Astrocyte of the spinal cord (primary cell): ENCODE results near the gene MAS1L.

Experiments used
- DNase-seq: peaks from one replicate; pipeline ENCODE4 v3.0.0; 2011; ENCODE audit warnings: low read depth, low spot score
- H3K4me3 ChIP-seq: 2 replicates; pipeline ENCODE4 v1.5.1; 2011; ENCODE audit warnings: low read depth, mild to moderate bottlenecking, low read length, moderate library complexity
- in situ Hi-C: cut with HindIII; loops from 2 replicates; pipeline ENCODE4 v1.10.0; 2017; ENCODE audit warnings: low sequenced_read_pairs
- TF ChIP-seq, protein P1 (sequence below): IDR thresholded peaks from 2 replicates; pipeline ENCODE4 v1.5.1; 2012; ENCODE audit warnings: low read depth, mild to moderate bottlenecking, low read length, inconsistent platforms

Gene MAS1L

DNA sequence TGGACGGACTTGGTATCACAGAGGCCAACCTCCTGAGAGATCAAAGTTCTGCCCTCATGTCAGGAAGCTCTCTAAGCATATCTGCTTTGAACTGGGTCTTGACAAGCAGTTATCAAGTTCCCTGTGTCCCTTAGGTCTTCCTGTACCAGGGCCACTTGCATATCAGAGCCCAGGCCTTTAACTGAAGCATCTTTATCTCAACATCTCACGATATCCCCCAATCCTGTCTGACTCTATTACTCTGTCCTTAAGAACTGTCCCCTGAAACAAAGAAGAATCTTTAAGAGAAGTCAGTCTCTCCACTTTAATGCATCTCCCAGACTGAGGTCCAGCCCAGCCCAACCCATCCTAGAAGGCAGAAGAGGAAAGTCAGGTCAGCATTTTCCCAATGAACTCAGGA, 8.2 kb downstream of the MAS1L start:
- DNase-seq: no peak
- H3K4me3 ChIP-seq: no peak overlapping the region
- TF ChIP-seq, protein P1, sequence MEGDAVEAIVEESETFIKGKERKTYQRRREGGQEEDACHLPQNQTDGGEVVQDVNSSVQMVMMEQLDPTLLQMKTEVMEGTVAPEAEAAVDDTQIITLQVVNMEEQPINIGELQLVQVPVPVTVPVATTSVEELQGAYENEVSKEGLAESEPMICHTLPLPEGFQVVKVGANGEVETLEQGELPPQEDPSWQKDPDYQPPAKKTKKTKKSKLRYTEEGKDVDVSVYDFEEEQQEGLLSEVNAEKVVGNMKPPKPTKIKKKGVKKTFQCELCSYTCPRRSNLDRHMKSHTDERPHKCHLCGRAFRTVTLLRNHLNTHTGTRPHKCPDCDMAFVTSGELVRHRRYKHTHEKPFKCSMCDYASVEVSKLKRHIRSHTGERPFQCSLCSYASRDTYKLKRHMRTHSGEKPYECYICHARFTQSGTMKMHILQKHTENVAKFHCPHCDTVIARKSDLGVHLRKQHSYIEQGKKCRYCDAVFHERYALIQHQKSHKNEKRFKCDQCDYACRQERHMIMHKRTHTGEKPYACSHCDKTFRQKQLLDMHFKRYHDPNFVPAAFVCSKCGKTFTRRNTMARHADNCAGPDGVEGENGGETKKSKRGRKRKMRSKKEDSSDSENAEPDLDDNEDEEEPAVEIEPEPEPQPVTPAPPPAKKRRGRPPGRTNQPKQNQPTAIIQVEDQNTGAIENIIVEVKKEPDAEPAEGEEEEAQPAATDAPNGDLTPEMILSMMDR: no peak
- in situ Hi-C loops: no loop called here

DNA sequence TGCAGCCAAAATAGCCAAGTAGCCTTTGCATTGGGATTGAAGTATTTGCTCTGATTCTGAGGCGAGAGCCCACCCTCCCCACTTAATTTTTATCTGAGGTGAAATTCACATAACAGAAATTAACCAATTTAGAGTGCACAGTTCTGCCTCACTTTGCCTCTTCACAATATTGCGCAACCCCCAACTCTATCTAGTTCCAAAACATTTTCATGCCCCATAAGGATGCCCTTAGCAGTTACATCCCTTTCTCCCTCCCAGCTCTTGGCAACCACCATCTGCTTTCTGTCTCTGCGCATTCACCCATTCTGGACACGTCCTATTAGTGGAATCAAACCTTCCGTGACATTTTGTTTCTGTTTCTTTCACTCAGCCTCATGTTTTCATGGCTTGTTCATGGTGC, 9.0 kb downstream of the MAS1L start:
- no peak overlapping the region for H3K4me3 ChIP-seq
- TF ChIP-seq, protein P1: no peak
- no peak for DNase-seq
- in situ Hi-C loops: no loop called here

DNA sequence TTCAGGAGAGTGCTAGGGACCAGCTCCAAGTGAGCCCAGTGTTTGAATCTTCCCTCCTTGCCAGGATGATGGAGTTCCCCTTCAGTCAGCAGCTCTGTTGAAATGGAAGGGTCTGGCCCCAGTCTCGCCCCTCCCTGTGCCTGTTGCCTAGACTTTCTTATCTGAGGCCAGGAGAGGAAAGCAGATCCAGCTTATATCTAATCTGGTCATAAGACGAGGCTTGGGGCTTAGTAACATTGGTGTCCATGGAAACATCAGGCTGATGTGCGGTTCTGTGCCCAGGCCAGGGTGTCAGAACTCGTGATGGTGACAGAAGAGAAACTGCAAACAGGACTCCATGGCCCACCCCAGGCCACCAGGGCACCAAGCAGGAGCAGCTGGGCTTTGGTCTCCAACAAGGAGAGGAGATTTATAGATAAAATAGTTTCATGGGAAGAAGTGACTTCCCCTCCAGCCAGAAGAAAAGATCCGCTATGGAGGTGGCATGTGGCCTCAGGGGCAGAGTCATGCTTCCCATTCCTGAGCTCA, 9.8 kb downstream of the MAS1L start:
- TF ChIP-seq, protein P1: no peak
- no peak for DNase-seq
- no peak overlapping the region for H3K4me3 ChIP-seq
- in situ Hi-C loops: no loop called here

DNA sequence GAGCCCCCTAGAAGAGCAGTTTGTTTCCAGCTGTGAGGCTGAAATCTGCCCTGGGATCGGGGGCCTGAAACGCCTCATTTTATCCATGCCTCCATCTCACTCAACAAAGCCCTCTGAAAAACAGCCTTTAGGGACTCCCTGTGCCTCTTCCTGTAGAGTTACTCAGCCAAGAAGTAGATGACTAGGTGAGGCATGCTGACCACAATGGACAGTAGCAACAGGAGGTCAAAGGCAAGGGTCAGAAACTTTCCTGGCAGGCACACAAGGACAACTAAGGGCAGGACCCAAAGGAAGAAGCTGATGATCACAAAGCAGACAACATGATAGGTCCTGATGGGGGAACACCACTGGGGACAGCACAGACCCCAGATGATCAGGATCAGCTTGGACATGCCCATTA, 12.8 kb downstream of the MAS1L start:
- H3K4me3 ChIP-seq: no peak overlapping the region
- in situ Hi-C loops: no loop called here
- TF ChIP-seq, protein P1: no peak
- no peak for DNase-seq

DNA sequence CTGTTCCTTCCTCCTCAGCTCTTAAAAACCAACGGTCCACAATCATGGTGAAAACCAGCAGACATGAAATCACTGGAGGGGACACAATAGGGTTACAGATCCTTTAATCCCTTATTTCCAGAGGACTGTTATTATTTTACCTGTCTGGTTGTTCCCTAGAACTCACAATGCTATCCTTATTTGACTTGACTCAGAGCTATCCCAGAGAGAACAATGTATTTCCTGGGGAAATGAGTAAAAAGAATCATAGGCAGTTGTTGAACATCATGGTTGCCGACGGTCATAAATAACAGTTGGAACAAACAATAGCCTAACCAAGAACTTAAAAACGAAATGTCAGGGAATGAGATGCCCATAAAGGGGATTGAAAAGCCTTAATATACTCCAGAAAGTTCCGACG, 21.5 kb downstream of the MAS1L start:
- in situ Hi-C loops: no loop called here

DNA sequence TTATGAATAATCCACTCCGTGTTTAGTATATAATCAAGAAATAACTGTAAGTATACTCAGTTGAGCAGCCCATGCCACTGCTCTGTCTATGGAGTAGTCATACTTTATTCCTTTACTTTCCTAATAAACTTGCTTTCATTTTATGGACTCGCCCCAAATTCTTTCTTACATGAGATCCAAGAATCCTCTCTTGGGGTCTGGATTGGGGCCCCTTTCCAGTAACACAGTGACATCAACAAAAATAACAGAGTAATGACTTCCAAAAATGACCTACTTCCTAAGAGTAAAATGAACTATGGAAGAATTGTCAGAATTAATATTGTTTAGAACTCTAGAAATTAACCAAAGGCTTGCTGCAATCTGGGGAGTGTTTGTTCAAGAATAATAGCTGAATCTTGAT, 22.0 kb downstream of the MAS1L start:
- in situ Hi-C loops: no loop called here
- TF ChIP-seq, protein P1: no peak
- no peak for DNase-seq
- no peak overlapping the region for H3K4me3 ChIP-seq

More for the DNA sequence above, 21.5 kb downstream of the MAS1L start:
- H3K4me3 ChIP-seq: no peak overlapping the region
- TF ChIP-seq, protein P1: no peak
- DNase-seq: no peak

DNA sequence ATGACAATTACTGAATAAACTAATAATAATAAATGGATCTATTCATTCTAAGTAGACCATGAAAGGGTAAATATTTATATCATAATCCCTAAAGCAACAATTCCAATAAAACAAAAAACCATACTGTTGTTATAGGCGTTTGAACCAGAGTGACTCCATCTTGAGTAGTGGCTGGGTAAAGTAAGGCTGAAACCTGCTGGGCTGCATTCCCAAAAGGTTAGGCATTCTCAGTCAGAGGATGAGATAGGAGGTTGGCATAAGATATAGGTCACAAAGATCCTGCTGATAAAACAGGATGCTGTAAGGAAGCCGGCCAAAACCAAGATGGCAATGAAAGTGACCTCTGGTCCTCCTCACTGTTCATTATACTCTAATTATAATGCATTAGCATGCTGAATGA, 22.5 kb downstream of the MAS1L start:
- in situ Hi-C loops: no loop called here
- no peak for DNase-seq
- H3K4me3 ChIP-seq: no peak overlapping the region
- TF ChIP-seq, protein P1: no peak
